GM21447 (cell line): Measurements from ENCODE around the gene MYH16.
"Not testable (repeated sequence)": the region's sequence is repeated elsewhere in the genome, so short reads cannot be mapped to it uniquely, and the experiment has no call there.

Source experiments
- ATAC-seq: cut with Tn5 transposase; IDR thresholded peaks from one replicate; pipeline ENCODE4 v1.9.1; 2021; ENCODE audit not compliant: unreplicated experiment

Gene MYH16

DNA sequence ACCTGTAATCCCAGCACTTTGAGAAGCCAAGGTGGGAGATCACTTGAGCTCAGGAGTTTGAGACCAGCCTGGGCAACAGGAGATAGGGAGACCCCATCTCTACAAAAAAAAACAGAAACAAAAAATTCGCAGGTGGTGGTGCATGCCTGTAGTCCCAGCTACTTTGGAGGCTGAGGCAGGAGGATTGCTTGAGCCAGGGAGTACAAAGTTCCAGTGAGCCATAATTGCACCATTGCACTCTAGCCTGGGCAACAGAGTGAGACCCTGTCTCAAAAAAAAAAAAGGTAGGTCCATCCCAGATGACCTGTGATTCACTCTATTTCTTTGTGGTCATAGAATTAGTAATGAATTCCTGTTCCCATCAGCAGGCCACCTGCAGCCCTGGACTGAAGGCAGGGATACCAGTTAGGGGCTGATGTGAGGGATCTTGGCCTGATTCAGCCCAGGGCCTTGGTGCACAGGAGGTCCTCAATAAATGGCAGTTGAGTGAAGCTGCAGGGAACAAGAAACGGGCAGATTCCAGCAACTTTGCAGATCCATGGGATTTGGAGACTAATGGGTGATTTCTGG lies at the start of gene MYH16:
Gene MYH16 (plus strand): TSS at position 364 of the 570 bp plus-strand sequence.
- no peak for ATAC-seq

DNA sequence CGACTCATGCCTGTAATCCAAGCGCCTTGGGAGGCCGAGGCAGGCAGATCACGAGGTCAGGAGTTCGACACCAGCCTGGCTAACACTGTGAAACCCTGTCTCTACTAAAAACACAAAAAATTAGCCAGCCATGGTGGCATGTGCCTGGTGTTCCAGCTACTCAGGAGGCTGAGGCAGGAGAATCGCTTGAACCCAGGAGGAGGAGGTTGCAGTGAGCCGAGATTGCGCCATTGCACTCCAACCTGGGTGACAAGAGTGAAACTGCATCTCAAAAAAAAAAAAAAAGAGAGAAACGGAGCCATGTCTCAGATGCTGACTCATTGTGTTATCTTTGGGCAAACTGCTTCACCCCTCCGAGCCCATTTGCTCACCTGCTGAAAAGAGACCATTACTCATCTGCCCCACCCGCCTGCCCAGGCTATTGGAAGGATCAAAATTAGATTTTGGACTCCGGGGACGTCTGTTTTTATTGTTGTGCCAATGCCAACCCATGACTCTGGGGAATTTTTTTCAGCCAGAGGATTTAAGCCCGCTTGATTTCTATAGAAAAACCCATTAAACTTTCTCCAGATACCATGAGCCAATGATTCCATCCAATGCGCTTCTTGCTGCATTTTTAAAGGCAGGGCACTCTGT lies 48.3 kb upstream of the MYH16 start:
- not testable (repeated sequence) for ATAC-seq

DNA sequence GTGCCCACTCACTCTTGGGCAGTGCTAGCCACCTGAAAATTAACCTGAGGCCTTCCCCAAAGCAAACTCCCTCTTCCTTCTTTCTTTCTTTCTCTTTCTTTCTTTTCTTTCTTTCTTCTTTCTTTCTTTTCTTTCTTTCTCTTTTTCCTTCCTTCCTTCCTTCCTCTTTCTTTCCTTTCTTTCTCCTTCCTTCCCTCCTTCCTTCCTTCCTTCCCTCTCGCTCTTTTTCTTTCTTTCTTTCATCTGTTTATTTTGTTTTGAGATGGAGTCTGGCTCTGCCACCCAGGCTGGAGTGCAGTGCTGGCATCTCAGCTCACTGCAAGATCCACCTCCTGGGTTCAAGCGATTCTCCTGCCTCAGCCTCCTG lies 47.8 kb upstream of the MYH16 start:
- ATAC-seq, result no peak

DNA sequence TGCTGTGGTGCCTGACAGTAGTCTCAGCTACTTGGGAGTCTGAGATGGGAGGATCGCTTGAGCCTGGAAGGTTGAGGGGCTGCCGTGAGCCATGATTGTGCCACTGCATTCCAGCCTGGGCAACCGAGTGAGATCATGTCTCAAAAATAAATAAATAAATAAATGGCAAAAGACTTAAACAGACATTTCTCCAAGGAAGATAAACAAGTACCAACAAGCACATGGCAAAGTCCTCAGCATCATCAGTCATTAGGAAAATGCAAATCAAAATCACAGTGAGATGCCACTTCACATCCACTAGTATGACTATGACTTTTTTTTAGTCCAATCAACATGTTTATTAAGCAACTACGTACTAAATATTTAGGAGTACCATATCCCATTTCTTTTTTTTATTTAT lies 43.4 kb upstream of the MYH16 start:
- no peak for ATAC-seq

DNA sequence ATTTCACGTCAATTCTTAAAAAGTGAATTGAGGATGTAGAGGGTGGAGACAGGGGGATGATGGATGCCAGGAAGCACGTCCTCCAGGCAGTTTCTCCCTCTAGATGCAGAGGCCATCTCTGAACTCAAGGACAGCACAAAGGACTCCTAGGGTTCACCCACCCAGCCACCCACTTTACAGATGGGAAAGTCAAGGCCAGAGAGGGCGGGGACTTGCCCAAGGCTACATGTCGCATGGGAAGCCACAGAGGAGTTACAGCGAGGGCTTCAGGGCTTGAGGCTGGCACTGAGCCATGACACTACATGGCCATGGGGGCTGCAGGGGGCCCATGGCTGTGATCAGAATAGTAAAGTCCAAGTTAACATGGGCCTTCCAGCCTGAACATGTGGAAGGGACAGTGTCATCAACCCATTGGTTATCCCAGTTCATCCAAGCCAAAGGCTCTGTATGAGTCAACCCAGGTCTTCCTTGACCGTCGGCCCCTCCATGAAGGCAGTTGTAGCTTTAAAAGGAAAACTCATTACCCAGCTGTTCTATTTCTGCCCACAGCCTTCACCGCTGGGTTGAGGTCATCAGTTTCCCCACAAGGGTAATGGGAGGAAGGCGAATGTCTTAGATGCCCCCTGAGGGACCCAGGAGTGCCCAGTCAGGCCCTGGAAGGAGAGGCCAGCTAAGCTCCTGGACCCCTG lies 40.4 kb upstream of the MYH16 start:
- ATAC-seq, result no peak

DNA sequence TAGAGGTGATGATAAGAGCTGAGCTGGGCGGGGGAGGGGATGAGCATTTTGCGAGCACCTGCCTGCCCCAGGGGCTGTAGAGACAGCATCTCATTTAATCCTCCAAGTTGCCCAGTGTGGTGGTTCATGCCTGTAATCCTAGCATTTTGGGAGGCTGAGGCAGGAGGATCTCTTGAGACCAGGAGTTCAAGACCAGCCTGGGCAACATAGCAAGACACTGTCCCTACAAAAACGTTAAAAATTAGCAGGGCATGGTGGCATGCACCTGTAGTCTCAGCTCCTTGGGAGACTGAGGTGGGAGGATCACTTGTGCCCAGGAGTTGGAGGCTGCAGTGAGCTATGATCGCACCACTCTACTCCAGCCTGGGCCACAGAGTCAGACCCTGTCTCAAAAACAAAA lies 39.7 kb upstream of the MYH16 start:
- not testable (repeated sequence) for ATAC-seq

DNA sequence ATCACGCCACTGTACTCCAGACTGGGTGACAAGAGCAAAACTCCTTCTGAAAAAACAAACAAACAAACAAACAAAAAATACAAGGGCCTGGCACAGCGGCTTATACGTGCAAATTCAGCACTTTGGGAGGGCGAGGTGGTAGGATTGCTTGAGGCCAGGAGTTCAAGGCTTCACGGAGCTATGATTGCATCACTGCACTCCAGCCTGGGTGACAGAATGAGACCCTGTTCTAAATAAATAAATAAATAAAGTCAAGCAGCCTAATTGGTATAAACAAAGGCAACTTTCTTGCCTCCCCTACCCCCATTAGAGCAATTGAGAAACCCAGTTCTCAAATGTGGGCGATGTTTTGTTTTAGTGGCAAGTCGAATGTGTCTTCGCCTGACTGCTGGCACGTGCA lies 38.5 kb upstream of the MYH16 start:
- ATAC-seq, result no peak

DNA sequence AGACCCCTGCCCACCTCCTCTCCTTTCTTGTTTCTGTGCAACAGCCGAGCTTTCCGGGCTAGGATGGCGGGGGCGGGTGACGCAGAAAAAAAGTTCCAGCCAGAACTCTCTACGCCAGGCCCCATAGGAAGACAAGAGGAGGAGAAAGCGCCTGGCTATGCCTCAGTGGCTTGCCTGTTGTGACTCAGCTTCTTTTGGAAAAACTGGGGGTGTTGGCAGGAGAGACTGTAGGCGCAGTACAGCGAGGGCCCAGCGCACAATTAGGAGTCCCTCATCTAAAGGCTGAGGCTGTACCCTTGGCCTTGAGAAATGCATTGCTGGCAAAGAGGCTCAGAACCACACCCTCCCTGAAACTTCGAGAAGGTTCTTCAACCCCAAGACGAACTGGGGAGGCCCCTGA lies 36.7 kb upstream of the MYH16 start:
- ATAC-seq, result no peak

DNA sequence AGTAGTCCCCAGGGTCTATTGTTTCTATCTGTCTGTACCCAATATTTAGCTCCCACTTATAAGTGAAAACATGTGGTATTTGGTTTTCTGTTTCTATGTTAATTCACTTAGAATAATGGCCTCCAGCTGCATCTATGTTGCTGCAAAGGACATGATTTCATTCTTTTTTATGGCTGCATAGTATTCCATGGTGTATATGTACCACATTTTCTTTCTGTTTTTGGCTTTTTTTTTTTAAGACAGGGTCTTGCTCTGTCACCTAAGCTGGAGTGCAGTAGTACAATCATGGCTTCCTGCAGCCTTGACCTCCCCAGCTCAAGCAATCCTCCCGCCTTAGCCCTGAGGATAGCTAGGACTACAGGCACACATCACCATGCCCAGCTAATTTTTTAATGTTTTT lies 34.8 kb upstream of the MYH16 start:
- not testable (repeated sequence) for ATAC-seq

DNA sequence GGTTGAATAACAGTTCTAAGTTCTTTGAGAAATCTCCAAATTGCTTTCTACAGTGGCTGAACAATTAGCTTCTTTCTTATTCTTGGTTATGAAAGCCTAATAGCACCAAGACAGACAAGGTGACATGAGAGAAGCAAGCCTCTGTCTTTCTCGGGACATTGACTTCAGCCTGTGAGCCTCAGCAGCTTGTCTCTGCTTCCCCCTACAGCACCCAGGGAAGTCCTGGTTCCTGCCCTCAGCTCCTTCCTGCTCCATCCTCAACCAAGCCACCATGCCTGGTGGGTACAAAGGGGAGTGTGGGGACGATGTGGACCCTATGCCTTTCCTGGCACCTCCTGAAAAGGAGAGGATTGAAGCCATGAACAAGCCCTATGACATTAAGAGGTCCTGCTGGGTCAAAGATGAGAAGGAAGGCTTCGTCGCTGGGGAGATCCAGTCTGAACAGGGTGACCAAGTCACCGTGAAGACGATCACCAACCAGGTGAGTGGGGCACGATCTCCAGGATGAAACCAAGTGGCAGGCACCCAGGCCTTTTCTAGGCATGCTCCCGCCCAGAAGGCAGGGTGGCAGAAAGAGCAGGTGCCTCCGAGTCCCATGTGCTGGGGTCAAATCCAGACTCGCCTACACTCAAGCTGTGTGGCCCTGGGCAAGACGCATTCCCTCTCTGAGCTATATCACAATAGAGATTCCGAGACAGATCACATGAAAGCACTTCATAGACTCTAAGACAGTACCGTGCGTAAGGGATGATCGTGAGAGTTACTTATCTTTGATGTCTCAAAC lies 33.9 kb upstream of the MYH16 start:
- no peak for ATAC-seq

DNA sequence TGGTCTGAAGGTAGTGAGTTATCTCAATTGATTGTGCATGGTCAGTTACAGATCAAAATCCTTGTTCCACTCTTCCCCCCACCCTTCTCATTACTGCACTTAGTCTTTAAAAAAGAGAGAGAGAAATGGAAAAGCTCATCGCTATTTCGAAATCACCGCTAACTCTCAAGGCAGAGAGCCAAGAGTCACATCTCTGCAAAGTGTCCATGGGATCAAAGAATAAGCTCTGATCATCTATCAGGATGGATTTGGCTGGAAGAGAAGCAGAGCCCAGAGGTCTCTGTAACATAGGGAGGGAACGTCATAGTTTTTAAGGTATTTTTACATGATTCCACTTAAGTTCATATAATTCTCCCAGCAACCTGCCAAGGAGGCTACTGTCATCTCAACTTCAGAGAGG lies 30.0 kb upstream of the MYH16 start:
- no peak for ATAC-seq

DNA sequence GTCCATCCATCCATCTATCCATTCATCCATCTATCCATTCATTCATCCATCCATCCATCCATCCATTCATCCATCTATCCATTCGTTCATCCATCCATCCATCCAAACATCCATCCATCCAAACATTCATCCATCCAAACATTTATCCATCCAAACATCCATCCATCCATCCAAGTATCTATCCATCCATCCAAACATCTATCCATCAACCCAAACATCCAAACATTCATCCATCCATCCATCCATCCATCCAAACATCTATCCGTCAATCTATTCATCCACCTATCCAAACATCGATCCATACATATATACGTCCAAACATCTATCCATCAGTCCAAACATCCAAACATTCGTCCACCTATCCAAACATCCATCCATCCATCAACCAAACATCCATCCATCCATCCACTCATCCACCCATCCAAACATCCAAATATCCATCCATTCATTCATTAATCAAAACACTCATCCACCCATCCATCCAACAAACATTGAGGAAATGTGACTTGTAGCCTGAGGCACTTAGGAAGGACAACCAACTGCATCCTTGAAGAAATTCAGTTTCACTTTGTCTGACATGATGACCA lies 28.8 kb upstream of the MYH16 start:
- ATAC-seq, result no peak

DNA sequence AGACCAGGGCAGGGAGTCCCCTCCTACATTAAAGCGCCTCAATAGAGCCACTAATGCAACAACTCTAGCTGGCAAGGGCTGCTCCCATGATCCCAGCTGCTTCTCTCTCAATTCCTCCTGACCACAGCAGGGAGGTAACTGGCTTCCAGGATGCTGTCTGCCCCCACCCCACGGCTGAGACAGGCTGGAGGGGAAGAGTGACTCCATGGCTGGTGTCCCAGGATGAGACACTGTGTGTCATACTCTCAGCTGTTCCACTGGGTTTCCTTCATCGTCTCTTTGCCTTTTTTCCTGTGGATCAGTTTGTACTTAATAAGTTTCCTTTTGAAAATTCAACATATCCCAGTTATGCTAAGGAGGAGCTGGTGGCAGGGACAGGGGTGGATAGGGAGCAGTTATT lies 27.7 kb upstream of the MYH16 start:
- ATAC-seq, result no peak

DNA sequence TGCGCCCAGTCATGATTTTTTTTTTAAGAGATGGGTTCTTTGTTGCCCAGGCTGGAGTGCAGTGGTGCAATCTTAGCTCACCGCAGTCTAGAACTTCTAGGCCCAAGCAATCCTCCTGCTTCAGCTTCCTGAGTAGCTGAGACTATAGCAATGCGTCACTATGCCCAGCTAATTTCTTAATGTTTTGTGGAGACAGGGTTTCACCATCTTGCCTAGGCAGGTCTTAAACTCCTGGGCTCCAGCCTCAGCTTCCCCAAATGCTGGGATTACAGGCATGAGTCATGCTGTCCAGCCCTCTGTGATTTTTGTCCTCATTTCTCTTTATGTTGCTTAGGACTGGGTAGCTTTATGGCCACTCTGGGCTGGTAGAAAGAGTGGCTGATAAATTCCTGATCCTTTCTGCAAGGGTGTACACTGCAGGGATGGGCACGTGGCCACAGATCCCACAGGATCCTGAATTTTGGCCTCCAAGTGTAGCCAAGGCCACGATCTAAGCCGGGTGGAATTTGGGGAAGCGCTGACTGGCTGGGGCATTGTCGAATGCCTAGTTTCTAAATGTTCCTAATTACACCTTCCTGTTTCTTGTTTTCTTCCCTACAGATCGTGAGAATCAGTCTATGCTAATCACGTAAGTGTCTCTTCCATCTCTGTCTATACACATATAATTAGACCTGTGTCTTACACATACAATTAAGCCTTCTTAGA lies 24.1 kb upstream of the MYH16 start:
- ATAC-seq, result no peak

DNA sequence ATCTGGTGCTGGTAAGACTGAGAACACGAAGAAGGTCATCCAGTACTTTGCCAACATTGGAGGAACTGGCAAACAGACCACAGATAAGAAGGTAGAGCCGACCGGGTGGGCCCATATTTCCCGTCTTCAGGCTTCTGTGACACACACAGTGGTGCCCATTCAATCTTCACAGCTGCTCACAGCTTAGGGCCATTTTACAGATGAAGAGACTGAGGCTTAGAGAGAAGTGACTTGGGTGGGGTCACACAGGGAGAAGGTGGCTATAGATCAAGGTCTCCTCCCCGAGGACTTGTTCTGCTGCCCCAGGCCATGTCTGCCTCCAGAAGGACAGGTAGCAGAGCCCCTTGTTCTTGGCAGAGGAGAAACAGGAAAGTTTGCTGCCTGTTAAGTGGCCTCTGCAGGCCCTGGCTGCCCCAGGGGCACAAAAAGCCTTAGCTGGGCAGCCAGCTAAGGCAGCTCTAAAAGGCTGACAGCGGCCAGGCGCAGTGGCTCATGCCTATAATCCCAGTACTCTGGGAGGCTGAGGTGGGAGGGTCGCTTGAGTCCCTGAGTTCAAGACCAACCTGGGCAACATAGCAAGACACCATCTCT lies 22.6 kb upstream of the MYH16 start:
- no peak for ATAC-seq

DNA sequence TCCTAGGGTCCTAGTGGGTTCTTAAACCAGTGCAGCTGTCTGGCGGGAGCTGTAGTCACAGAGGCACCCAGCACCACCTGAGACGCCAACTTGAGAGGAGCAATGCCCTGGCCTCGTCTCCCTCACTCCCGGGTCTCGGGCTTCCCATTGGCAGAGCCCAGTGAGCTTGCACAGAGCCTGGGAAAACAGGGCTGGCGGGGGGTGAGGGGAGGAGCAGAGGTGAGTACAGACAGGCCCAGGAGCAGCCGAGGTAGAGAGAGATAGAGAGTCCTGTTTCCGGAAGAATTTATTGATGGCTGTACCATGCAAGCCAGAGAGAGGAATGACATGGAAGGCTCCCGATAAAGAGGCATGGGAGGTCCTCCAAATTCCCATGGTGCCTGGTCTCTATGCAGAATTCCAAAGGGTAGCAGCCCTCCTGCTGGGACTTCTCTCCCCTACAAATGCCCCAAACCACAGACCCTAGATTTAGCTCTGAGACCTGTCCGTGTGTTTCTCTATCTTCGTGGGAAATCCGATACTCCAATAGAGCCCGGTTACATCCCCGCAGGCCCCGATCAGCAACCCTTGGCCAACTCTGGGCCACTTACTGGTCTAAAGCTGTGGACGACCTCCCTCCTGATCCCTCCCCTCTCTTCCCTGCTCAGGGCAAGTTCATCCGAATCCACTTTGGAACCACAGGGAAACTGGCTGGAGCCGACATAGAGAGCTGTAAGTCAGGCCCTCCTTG lies 20.3 kb upstream of the MYH16 start:
- no peak for ATAC-seq

DNA sequence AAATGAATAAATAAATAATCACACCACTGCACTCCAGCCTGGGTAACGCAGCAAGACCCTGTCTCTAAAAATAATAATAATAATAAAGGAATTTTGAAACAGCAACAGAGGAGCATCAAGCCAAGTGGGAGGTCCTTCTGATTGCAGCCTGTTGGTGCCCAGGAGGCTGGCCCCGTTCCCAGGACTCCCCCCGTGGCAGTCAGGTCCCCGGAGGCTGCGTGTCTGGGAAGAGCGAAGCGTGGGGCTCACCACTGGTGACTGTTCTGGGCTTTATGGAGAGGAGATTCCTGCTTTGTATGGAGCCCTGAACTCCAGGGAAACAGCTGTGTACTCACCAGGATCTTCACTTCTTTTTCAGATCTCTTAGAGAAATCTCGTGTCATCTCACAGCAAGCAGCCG lies 19.3 kb upstream of the MYH16 start:
- no peak for ATAC-seq

DNA sequence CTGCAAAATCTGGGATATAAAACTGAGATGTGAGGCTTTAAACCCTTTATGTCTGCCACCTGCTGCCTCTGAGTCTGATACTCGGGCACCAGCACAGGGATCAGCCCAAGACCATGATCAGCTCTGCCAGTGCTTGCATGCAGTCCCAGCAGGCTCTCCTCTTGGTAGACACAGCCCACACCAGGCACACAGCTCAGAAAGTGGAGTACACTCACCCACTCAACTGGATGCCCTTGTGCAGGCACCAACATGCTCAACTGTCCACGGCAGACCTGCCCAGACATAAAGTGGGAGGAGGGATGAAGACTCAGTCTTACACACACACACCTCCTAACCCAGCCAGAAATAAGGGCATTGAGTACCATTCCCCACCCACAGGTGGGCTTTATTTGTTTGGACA lies 18.2 kb upstream of the MYH16 start:
- no peak for ATAC-seq

DNA sequence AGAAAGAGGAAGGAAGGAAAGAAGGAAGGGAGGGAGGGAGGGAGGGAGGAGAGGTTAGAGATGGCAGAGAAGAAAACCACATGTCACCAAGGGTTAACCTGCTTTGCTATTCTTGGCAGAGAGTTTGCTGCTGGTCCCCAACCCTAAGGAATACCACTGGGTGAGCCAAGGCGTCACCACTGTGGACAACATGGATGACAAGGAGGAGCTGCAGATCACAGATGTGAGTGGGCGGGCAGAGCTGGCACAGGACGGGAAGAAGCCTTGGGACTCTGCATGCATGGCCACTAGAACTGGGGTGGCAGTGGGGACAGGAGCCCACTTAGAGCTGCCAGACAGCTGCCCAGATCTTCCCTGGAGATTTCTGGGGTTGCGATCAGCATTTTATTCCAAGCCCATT lies 17.2 kb upstream of the MYH16 start:
- no peak for ATAC-seq

DNA sequence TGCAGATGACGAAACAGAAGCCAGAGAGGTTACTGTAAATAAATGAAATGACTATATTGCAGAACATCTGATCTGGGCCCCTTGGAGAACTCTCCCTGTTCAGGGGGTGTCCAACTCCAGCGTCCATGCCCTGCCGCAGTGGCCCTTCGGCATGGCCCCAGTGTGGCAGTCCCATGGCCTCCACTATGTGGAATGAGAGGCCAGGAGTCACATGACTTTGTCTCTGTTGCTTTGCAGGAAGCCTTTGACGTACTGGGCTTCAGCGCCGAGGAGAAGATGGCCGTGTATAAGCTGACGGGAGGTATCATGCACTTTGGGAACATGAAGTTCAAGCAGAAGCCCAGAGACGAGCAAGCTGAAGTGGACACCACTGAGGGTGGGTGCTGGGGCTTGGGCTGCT lies 15.6 kb upstream of the MYH16 start:
- no peak for ATAC-seq
